Superior temporal gyrus (tissue), 1 donor: ENCODE data around the gene ARSJ.
"Not testable (repeated sequence)": the region's sequence is repeated elsewhere in the genome, so short reads cannot be mapped to it uniquely, and the experiment has no call there.

Experiments used
- DNase-seq: peaks from one replicate; pipeline ENCODE4 v3.0.0-alpha.2; 2016; ENCODE audit errors: extremely low spot score

Gene ARSJ

DNA sequence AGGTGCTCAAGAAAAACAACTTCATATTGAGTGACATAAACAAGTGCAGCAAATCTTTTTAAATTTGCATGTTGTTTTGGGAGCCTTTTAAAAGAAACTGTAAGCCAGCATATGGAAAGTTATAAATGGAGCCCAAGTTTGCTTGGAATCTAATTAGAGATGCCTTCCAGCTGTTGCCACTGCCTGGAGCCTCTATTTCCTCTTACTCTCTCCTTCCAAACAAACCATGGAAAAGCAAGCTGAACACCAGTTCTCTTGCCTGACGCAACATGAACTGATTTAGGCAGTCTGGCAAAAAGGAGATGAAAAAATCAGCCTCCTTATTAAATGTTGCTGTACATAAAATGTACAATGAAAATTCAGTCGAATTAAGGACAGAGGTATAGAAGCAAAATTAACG lies 21.5 kb downstream of the ARSJ start:
- no peak for DNase-seq

- no peak for DNase-seq
Measured at GRCh38 chr4:113955948-113956347, 23.5 kb downstream of the ARSJ start.

- no peak for DNase-seq
Measured at GRCh38 chr4:113955411-113955810, 24.0 kb downstream of the ARSJ start.

GRCh38 chr4:113953888-113954287 lies 25.6 kb downstream of the ARSJ start:
- no peak for DNase-seq

DNA sequence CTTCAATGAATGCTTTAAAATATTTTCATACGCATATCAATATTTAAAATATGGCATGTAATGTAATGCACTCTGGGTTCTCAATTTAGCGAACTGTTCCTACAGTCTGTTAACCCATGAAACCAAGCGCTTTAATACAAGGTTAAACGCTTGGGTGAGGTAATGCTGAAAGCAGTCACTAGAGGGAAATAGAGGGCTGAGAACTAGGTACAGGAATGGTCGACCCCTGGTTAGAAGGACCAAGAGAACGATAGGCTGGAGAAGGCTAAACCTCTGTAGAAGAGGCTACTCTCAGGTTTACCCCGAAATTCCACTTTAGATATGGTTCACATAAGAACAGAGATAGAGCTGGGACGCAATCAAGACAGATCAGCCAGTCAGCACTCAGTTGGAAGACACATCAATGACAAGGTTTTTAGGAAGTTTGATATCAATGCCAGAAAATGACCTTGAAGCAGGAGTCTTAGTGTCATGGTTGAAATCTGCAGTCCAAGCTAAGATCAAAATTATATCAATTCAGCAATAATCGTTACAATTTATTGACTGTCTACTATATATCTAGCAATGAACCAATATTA lies 26.9 kb downstream of the ARSJ start:
- no peak for DNase-seq

DNA sequence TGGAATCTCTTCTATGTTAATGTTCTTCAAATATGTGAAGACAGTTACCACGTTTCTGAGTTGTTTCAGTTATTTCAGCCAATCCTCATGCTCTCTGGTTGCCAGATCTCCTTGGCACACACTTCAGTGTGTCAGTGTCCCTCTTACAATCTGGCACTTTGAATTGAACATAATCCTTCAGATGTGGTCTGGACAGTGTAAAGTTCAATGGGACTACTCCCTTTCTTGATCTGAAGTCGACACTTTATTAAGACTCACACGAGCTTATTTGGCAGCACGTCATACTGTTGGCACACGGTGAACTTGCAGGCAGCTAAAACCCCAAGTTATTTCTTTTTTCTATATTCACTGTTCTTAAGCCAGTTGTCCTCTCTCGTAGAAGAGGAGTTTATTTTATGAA lies 28.2 kb downstream of the ARSJ start:
- DNase-seq: no peak

- no peak for DNase-seq
Measured at GRCh38 chr4:113950207-113950606, 29.2 kb downstream of the ARSJ start.

GRCh38 chr4:113947484-113947883 lies 32.0 kb downstream of the ARSJ start:
- DNase-seq: no peak

DNA sequence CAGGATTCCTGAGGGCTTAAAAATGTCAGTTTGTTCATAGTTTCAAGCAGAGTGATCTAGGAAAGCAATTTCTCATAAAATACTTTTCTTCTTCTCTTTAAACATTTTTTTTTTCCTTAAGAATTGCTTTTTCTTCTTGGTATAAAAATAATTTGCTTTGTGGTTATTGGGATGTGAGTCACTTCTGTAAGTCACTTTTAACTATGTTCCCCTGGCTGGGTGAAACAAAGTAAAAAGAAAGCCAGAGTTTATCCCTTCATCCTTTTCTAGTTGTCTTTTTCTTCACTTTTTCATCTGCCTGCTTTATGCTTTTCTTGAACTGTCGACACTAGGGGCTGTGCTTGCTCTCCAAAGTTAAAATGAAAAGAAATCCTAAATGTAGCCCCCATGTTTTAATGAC lies 33.5 kb downstream of the ARSJ start:
- no peak for DNase-seq

DNA sequence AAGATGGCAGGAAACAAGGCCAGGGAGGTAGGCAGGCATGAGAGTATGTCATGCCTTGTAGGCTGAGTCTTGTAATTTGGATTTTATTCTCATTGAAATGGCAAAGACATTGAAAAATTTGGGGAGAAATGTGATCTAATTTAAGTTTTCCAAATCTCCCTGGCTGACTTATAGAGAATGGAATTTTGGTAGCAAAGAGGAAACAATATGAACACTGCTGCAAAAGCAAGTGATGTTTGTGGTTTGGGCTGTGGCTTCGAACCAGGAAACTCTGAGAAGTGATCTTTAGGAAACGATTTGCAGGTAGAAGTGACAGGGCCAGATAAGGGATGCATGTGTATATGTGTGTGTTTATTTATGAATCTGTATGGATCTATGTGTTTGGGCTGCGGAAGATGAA lies 35.6 kb downstream of the ARSJ start:
- no peak for DNase-seq

DNA sequence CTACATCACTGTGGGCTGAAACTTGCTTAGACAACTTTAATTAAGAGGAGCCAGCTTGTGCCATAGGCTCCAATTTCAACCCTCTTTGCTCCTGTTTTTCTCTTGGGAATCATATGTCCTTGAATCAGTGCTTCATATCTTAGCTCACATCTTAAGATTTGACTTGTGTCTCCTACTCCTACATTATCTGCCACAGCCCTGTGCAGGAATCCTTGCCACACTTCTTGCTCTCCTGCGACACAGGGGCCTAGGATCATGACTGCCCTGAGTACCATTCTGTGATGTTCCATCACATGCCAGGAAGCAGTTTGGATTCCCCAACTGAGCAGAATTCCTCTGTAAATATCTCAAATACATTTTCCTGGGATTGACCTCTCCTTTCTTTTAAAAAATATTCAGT lies 36.4 kb downstream of the ARSJ start:
- DNase-seq: no peak

DNA sequence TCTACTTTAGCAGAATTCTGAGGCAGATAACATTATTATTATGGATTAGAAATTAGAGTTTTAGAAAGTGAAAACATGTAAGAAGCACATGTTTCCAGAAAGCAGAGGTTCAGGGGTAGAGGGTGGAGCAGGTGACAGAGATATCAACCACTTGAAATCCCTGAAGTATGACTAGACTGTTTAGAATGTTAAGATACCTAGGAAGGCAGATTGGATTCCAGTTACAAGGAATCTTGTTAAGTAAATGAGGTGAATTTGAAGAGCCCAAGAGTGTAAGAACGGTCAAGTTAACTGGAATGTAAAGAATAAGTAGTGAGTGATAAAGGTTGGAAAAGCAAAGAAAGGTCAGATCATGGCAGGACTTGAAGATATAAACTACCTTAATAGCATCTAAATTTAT lies 37.6 kb downstream of the ARSJ start:
- no peak for DNase-seq

- DNase-seq: not testable (repeated sequence)
Measured at GRCh38 chr4:113940103-113940502, 39.3 kb downstream of the ARSJ start.

GRCh38 chr4:113935190-113935589 lies 44.3 kb downstream of the ARSJ start:
- no peak for DNase-seq

DNA sequence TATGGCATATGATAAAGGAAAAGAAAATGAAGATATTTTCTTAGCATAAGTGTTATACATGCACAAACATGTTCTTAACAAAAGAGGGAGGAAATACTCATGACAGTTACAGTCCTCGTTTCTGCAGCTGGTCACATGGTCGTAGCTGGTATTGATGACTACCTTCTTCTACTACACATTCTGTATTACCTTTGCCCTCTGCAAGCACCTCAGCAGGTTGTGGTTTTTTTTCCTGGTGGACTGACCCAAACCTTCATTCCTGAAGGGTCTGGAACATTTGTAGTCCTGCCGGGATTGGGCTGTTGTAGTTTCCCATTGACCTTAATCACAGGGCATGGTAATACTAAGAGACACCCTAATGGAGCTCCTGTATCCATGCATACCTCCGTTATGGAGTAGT lies 54.7 kb downstream of the ARSJ start:
- not testable (repeated sequence) for DNase-seq

- DNase-seq: no peak
Measured at GRCh38 chr4:113921089-113921794, 58.2 kb downstream of the ARSJ start.

GRCh38 chr4:113919611-113920010 lies 59.8 kb downstream of the ARSJ start:
- no peak for DNase-seq

- DNase-seq: no peak
Measured at GRCh38 chr4:113919145-113919544, 60.3 kb downstream of the ARSJ start.

GRCh38 chr4:113908829-113909228 lies 70.6 kb downstream of the ARSJ start:
- DNase-seq: no peak

DNA sequence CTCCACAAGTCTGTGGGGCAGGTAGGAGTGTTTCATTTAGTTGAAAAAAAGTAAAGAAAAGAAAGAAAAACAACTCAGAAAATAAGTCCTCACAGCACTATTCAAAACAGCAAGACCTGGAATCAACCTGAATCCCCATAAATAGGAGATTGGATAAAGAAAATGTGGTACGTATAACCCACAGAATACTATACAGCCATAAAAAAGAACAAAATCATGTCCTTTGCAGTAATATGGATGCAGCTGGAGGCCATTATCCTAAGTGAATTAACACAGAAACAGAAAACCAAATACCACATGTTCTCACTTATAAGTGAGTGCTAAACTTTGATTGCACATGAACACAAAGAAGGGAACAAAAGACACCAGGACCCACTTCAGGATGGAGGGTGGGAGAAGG lies 71.9 kb downstream of the ARSJ start:
- no peak for DNase-seq

GRCh38 chr4:113905301-113905700 lies 74.1 kb downstream of the ARSJ start:
- no peak for DNase-seq

- no peak for DNase-seq
Measured at GRCh38 chr4:113904877-113905276, 74.6 kb downstream of the ARSJ start.

DNA sequence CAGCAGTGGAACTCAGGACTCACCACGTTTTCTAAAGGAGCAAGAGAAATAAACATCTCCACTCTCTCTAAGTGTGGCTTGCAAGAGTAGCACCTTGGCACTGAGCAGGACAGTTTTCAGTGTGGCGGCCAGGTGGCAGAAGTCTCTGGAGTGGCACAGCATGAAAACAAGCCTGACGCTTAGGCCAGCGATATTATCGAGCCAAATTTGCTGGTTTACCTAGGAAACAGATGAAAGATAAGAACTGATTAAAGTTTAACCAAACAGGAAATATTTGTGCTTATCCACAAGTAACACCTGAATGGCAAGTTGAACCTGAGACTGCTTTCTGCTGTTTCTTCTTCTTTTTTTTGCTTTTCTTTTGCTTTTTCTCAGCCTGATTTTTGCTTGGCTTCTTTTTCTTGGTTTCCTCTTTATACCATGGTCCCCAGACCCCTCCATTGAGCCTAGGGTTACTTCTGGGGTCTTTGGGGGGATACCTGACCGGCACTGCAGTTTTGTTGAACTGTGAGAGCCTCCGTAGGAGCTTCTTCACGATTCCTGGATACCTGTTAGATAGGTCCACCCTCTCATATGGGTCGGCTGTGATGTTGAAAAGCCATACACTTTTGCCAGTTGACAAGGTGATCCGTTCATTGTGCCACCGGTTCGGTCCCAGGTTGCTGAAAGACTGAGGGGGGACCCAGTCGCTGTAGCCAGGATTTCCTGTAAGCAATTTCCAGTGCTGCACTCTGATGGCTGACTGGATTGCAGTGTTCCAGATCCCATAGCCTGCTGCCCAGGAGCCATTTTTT lies 77.3 kb downstream of the ARSJ start:
- DNase-seq: no peak
